Measurements from ENCODE around the gene SMIM36.
"Not testable (repeated sequence)": the region's sequence is repeated elsewhere in the genome, so short reads cannot be mapped to it uniquely, and the experiment has no call there.

Gene SMIM36

GRCh38 chr17:55530064-55530463, 18.8 kb upstream of the SMIM36 start:
- no peak for TF ChIP-seq CTCF (IDR thresholded peaks at IDR 0.05; ENCODE audit: low read depth, low read length)
- Histone ChIP-seq H3K9me3 (no peaks in the 10 kb centered on the region), H3K4me3 (ENCODE audit: low read depth, low read length) (no peak overlapping the region), H3K27me3 (no peaks in the 10 kb centered on the region), H3K36me3 (no peaks in the 10 kb centered on the region), H3K4me1 (no peaks in the 10 kb centered on the region)
- DNase-seq, result no peak

GRCh38 chr17:55527540-55528118, 16.4 kb upstream of the SMIM36 start:
- no peaks in the 10 kb centered on the region for H3K9me3 ChIP-seq
- no peaks in the 10 kb centered on the region for H3K4me1 ChIP-seq
- DNase-seq, result peak; percentile 60
- H3K4me3 ChIP-seq (ENCODE audit: low read depth, low read length), result no peak overlapping the region
- no peaks in the 10 kb centered on the region for H3K27me3 ChIP-seq
- peak; percentile 85 for TF ChIP-seq CTCF (IDR thresholded peaks at IDR 0.05; ENCODE audit: low read depth, low read length)
- H3K36me3 ChIP-seq, result no peaks in the 10 kb centered on the region

GRCh38 chr17:55524440-55525220, 13.4 kb upstream of the SMIM36 start:
- no peaks in the 10 kb centered on the region for H3K27me3 ChIP-seq
- H3K4me3 ChIP-seq (ENCODE audit: low read depth, low read length), result no peak overlapping the region
- no peak for DNase-seq
- no peaks in the 10 kb centered on the region for H3K36me3 ChIP-seq
- TF ChIP-seq CTCF (IDR thresholded peaks at IDR 0.05; ENCODE audit: low read depth, low read length), result no peak
- no peaks in the 10 kb centered on the region for H3K9me3 ChIP-seq
- H3K4me1 ChIP-seq, result no peaks in the 10 kb centered on the region

GRCh38 chr17:55523032-55523431, 11.8 kb upstream of the SMIM36 start:
- H3K9me3 ChIP-seq; H3K4me3 ChIP-seq (ENCODE audit: low read depth, low read length); H3K36me3 ChIP-seq; H3K4me1 ChIP-seq; H3K27me3 ChIP-seq; DNase-seq: not testable (repeated sequence)

- TF ChIP-seq CTCF (IDR thresholded peaks at IDR 0.05; ENCODE audit: low read depth, low read length), result no peak
- no peaks in the 10 kb centered on the region; the same call in 1 of the 2 replicates for H3K27me3 ChIP-seq
Measured at GRCh38 chr17:55521186-55521585, 9.9 kb upstream of the SMIM36 start.

GRCh38 chr17:55520402-55520801, 9.2 kb upstream of the SMIM36 start:
- Histone ChIP-seq H3K4me1 (no peaks in the 10 kb centered on the region), H3K36me3 (no peaks in the 10 kb centered on the region), H3K9me3 (no peaks in the 10 kb centered on the region), H3K27me3 (no peaks in the 10 kb centered on the region; the same call in 1 of the 2 replicates), H3K4me3 (ENCODE audit: low read depth, low read length) (no peak overlapping the region)
- no peak for DNase-seq
- TF ChIP-seq CTCF (IDR thresholded peaks at IDR 0.05; ENCODE audit: low read depth, low read length), result no peak

More at GRCh38 chr17:55521186-55521585, 9.9 kb upstream of the SMIM36 start:
- Histone ChIP-seq H3K9me3 (no peaks in the 10 kb centered on the region), H3K4me3 (ENCODE audit: low read depth, low read length) (no peak overlapping the region), H3K4me1 (no peaks in the 10 kb centered on the region), H3K36me3 (no peaks in the 10 kb centered on the region)
- no peak for DNase-seq

All from BE2C (cell line).